A673 (cell line): ENCODE results near the gene CFAP57.

ENCODE experiments used
- EZH2 ChIP-seq: fragments of 200-600 bp; sonication (generic); IDR thresholded peaks from 2 replicates; pipeline ENCODE4 v1.6.1; 2017; ENCODE audit warnings: borderline replicate concordance, low read depth, mild to moderate bottlenecking, mixed read lengths, antibody characterized with exemption, low read length; ENCODE audit not compliant: poor library complexity, severe bottlenecking
- TF ChIP-seq, protein P1 (sequence below): fragments of 300-800, 200-600 bp; sonication (generic); conservative IDR thresholded peaks from 2 replicates; pipeline ENCODE4 v1.5.1; 2017; ENCODE audit warnings: low read depth, mild to moderate bottlenecking, antibody characterized with exemption, low read length, moderate library complexity, mixed read lengths

DNA sequence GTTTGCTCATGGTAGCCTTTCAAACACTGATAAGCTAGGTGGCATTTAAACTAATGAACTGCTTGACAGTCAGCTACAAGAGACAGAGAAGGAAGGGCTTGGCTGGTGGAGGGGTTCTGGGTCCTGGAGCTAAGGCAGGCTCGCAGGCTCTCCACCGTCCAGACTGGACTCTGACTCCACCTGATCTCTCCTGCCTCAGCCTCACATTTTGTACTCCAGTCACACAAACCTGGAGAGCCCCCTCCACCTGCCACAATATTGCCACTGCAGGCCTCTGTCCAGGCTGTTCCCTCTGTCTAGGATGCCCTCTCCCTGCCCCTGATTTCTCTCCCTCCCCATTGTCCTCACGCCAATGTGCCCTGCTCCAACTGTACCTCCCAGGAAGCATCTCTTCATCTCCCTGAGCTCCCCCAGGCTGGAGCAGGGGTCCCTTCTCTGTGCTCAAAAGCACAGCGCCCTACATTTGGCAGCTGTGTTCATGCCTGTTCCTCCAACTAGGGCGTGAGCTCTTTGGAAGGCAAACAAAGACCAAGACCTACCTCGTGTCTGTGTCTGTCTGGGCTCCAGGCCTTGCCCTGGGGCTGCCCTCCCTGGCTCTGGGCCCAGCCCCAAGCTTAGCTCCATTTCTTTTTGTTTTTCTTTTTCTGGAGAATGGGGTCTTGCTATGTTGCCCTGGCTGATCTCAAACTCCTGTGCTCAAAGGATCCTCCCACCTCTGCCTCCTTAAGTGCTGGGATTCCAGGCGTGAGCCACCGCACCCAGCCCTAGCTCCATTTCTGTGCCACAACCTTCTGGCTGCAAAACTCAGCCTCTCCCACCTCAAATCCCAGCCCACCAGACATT, 131.6 kb downstream of the CFAP57 start:
- no peak for TF ChIP-seq EZH2
- TF ChIP-seq, protein P1, sequence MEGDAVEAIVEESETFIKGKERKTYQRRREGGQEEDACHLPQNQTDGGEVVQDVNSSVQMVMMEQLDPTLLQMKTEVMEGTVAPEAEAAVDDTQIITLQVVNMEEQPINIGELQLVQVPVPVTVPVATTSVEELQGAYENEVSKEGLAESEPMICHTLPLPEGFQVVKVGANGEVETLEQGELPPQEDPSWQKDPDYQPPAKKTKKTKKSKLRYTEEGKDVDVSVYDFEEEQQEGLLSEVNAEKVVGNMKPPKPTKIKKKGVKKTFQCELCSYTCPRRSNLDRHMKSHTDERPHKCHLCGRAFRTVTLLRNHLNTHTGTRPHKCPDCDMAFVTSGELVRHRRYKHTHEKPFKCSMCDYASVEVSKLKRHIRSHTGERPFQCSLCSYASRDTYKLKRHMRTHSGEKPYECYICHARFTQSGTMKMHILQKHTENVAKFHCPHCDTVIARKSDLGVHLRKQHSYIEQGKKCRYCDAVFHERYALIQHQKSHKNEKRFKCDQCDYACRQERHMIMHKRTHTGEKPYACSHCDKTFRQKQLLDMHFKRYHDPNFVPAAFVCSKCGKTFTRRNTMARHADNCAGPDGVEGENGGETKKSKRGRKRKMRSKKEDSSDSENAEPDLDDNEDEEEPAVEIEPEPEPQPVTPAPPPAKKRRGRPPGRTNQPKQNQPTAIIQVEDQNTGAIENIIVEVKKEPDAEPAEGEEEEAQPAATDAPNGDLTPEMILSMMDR, result no peak
